Heart left ventricle (tissue), 13 donors: ENCODE results near the gene CLN6.

Experiments
- CTCF ChIP-seq, 12 donors: fragments of 200-600 bp; sonication (generic) in 4 of 12; IDR thresholded peaks; one replicate each; pipeline versions ENCODE4 v1.5.0 to v1.8.0; 2018 to 2022; ENCODE audit warnings: antibody characterized with exemption in 12 of 12, mild to moderate bottlenecking in 5 of 12
- POLR2A ChIP-seq, 2 donors: fragments of 450-650 bp; IDR thresholded peaks; one replicate each; pipeline ENCODE4 v1.6.1; 2017; ENCODE audit warnings: antibody characterized with exemption in 2 of 2, mild to moderate bottlenecking in 2 of 2, moderate library complexity in 2 of 2
- donor health status: ischemic (EF 13 %, LVEDD 7.1; RV severe dilation, severe dysfunction).
- donor health status: DM: no; HTN: yes; CAD: no.
- donor health status: DM: no; HTN: no; CAD: no.
- donor health status: ischemic (EF 25% LVEDD 6.9; RV normal size, moderate dysfunction).
- donor health status: ischemic (EF 25% LVEDD 5.7; RV mildly dilated, moderate dysfunction).
- donor health status: ischemic (EF 35%, LVEDD 5.7; RV mildly dilated, moderate dysfunction).
- donor health status: nonischemic (EF 11% LVEDD 7.7; RV severe dilation, severe dysfunction).
- donor health status: DM: yes; HTN: yes; CAD: no.
- donor health status: PGD.
- donor health status: ischemic (EF 29% LVEDD 5.4; RV normal size, mild dysfunction).
- donor health status: nonischemic (EF 23%, LVEDD 6.1; RV moderate dilation, normal function).

GRCh38 chr15:68224546-68225250 is 4.8 kb downstream of the CLN6 start:
- TF ChIP-seq CTCF (IDR thresholded peaks at IDR 0.05) = no peak
- TF ChIP-seq POLR2A (IDR thresholded peaks at IDR 0.05) = no peak
